Endothelial cell of hepatic sinusoid (primary cell): ENCODE results near the gene SCAP.
"Not testable (repeated sequence)": the region's sequence is repeated elsewhere in the genome, so short reads cannot be mapped to it uniquely, and the experiment has no call there.

Experiments
- in situ Hi-C: cut with HindIII; loops from 2 replicates; pipeline ENCODE4 v1.10.0; 2017; ENCODE audit warnings: low sequenced_read_pairs

SCAP gene

GRCh38 chr3:47475570-47476329 is at the start of gene SCAP:
TSS of gene SCAP (minus strand) at chr3:47475941. CDS start at chr3:47442993, 32,948 bp downstream.
- in situ Hi-C loops, result no loop called here

- in situ Hi-C loops, result no loop called here
Observed at GRCh38 chr3:47523310-47524073, 47.8 kb upstream of the SCAP start.

GRCh38 chr3:47522082-47522987 is 46.6 kb upstream of the SCAP start:
- in situ Hi-C loops, result no loop called here

- in situ Hi-C loops, result no loop called here
Observed at GRCh38 chr3:47520756-47521155, 45.0 kb upstream of the SCAP start.

- in situ Hi-C loops, result no loop called here
Observed at GRCh38 chr3:47517937-47518336, 42.2 kb upstream of the SCAP start.

DNA sequence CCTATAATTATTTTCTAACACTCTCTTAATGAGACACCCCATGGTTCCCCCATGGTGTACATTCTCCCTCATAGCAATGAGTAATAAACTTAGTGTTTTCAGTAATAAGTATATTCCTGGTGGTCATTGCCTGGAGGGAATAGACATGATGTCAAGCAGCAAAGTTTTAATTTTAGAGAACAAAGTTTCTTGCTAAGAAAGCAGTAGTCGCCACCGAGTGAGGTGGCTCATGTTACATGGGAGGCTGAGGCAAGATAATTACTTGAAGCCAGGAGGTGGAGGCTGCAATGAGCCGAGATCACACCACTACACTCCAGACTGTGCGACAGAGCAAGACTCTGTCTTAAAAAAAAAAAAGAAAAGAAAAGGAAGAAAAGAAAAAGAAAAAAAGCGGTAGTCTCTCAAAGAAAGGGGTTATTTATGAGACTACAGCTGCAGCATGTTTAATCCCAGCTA is 40.2 kb upstream of the SCAP start:
- in situ Hi-C loops, result no loop called here

GRCh38 chr3:47515100-47515499 is 39.4 kb upstream of the SCAP start:
- in situ Hi-C loops, result no loop called here

DNA sequence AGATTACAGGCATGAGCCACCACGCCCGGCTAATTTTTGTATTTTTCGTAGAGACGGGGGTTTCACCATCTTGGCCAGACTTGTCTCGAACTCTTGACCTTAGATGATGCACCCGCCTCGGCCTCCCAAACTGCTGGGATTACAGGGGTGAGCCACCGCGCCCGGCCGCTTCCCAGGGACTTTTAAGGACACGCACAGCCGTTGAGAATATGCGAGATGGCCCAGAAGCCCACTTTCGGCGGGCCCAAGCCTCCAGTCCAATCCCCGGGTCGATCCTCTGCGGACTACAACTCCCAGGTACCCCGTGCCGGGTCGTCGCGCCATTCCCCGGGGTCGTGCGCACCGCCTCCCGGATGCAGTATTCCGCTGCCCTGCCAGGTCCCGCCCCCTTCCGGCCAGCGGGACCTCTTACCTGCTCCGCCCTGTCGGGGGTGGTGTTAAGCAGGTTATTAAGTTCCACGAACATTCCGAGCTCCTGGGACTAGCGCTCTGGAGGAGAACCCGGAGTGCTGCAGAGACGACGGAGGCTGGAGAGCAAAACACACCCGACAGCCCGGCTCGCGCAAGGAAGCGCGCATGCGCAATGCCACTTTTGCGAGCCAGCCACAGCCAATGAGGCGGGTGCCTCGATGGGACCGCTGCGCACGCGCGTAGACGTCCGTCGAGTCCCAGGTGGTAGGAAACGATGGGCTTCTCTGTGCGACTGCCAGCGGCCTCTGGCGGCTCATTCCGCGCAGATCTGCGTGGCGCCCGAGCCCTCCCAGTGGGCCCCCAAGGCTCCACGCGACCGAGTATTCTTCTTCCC is 37.6 kb upstream of the SCAP start, which contains the start of gene ELP6:
Gene ELP6 (minus strand): TSS at position 588 of the 805 bp plus-strand sequence. CDS start 122 bp downstream, at position 466.
- in situ Hi-C loops, result no loop called here

DNA sequence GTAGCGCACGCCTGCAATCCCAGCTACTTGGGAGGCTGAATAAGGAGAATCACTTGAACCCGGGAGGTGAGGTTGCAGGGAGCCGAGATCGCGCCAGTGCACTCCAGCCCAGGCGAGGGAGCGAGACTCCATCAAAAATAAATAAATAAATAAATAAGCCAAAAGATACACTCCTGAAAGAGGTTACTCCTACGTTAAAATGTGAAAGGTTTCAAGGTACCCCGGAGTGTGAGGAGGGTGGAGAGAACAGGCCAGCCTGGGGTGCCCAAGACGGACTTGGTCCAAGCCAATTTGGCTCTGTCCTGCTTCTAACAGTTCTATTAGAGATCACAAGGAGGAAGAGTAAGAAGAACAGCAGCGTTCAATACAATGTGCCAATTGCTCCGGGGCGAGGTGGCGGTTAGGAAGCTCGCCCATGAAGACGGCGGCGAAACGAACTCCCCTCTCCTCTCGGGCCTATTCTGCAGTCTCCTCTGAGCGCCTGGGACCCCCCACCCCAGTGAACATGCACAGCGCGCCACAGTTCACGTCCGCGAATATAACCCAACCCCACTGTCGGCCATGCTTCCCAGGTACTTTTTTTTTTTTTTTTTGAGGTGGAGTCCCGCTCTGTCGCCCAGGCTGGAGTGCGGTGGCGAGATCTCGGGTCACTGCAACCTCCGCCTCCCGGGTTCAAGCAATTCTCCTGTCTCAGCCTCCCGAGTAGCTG is 36.8 kb upstream of the SCAP start:
- in situ Hi-C loops, result no loop called here

DNA sequence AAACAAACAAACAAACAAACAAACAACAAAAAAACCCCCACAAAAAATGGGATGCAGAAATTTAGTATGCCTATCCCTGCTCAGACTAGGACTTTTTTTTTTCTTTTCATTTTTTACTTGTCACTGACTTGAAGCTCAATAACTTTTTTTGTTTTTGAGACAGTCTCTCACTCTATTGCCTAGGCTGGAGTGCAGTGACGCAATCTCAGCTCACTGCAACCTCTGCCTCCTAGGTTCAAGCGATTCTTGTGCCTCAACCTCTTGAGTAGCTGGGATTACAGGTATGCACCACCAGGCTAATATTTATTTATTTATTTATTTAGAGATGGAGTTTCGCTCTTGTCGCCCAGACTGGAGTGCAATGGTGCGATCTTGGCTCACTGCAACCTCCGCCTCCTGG is 29.5 kb upstream of the SCAP start:
- in situ Hi-C loops, result not testable (repeated sequence)

DNA sequence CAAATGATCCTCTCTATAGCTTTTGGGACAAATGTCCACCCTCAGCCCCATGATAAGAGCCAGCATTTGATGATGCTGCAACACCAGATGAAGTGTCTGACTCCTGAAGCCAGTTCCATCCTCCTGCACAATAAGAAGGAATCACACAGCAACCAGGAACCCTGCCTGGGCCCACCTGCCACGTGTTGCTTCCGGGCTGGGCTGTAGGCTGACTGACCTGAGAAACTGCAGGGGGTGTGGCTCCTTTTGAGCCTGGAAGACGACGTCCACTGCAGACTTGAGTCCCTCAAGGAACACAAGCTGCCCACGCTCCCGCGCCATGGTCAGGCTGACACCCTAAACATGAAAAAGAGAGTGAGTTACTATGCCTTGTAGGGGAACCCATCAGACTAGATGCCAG is 28.4 kb upstream of the SCAP start:
- in situ Hi-C loops, result no loop called here

DNA sequence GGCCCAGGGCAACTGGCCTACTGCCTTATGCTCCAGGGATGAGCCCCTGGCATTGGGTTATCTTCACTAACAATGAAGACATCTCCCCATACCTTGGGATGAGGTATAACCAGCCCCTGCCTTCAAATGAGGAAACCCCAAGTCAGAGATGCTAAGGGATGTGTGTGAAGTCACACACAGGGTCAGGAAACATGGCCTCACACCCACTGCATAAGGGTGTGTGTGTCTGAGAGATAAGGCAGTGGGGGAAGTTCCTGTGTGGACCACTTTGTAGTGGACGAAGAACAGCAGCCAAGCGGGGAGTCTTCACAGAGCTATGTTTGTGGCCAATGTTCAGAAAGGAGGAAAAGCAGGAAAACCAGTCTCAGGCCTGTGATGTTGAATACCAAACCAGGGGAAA is 27.3 kb upstream of the SCAP start:
- in situ Hi-C loops, result no loop called here

DNA sequence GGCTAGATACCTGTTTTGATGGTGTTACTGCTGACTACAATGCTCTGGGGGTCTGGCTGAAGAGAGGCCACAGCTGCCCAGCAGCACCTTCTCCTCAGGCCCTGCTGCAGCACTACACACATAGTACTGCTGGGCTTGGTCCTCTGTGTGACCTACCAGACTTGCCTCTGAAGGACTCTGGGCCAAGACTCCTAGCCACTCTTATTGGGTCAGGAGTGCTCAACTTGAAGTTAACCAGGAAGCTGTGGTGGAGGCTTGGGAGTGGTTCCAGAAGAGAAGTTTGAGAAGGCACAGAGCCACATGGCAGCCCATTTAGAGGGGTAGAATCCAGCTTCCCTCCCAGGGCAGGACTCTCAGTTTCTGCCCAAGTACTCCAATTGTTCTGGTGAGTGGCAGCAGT is 21.2 kb upstream of the SCAP start:
- in situ Hi-C loops, result no loop called here

DNA sequence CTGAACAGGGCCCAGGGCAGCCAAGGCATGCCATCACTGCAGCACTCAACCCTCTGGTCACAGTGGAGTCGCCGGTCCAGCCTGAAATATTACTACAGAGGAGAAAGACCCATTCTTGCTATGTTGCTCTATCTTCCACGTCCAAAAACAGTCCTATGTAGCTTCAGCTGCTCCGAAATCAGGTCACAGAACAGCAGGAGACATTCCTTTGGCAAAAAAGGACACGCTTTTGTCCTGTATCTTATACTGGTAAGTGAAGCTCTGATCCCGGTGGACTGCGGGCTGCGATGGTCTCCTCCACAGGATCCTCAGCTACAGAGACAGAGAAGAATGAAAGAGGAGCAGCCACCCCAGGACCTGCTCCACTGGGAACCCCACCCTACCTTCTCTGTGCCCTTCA is 20.1 kb upstream of the SCAP start:
- in situ Hi-C loops, result no loop called here

GRCh38 chr3:47495111-47495510 is 19.4 kb upstream of the SCAP start:
- in situ Hi-C loops, result no loop called here

GRCh38 chr3:47491777-47492176 is 16.0 kb upstream of the SCAP start:
- in situ Hi-C loops, result no loop called here

GRCh38 chr3:47491186-47491585 is 15.4 kb upstream of the SCAP start:
- in situ Hi-C loops, result no loop called here

- in situ Hi-C loops, result no loop called here
Observed at GRCh38 chr3:47487265-47487664, 11.5 kb upstream of the SCAP start.

- in situ Hi-C loops, result no loop called here
Observed at GRCh38 chr3:47485812-47486211, 10.1 kb upstream of the SCAP start.

GRCh38 chr3:47482366-47482765 is 6.6 kb upstream of the SCAP start:
- in situ Hi-C loops, result loop anchor here (5.0 kb wide), 1 partner anchor 75 kb away; no protein-coding TSS in a partner anchor
